ENCODE measurements around the gene ETV6.
A peak's percentile ranks its signal among the peaks of the same experiment; 100 is the strongest.

The ETV6 gene

GRCh38 chr12:11651785-11652184, 2.3 kb downstream of the ETV6 start:
- in situ Hi-C loops (cut with MboI; ENCODE audit: low sequenced_read_pairs): no loop called here
- no peaks in the 10 kb centered on the region for H3K27me3 ChIP-seq (ENCODE audit: low read depth)
- peaks cover 12% of the 10 kb centered on the region for H3K4me1 ChIP-seq
- H3K9me3 ChIP-seq: no peaks in the 10 kb centered on the region
- no peaks in the 10 kb centered on the region for H3K36me3 ChIP-seq (replicated peaks)
- peak in 1 of 2 experiments; percentile 28 for DNase-seq (ENCODE audit: low spot score in 2 of 2)
- H3K4me3 ChIP-seq: peak overlapping the region; percentile 69

GRCh38 chr12:11652351-11653040, 3.0 kb downstream of the ETV6 start:
- DNase-seq (ENCODE audit: low spot score in 2 of 2): peak in 1 of 2 experiments; percentile 18
- in situ Hi-C loops (cut with MboI; ENCODE audit: low sequenced_read_pairs): no loop called here
- Histone ChIP-seq H3K9me3 (no peaks in the 10 kb centered on the region), H3K4me3 (peak overlapping the region; percentile 69), H3K36me3 (replicated peaks) (no peaks in the 10 kb centered on the region), H3K4me1 (peaks cover 16% of the 10 kb centered on the region), H3K27me3 (ENCODE audit: low read depth) (no peaks in the 10 kb centered on the region)

GRCh38 chr12:11653215-11653753, 3.8 kb downstream of the ETV6 start:
- DNase-seq (ENCODE audit: low spot score in 2 of 2): no peak
- Histone ChIP-seq H3K9me3 (no peaks in the 10 kb centered on the region), H3K36me3 (replicated peaks) (no peaks in the 10 kb centered on the region), H3K27me3 (ENCODE audit: low read depth) (no peaks in the 10 kb centered on the region), H3K4me1 (peaks cover 20% of the 10 kb centered on the region), H3K4me3 (no peak overlapping the region)
- in situ Hi-C loops (cut with MboI; ENCODE audit: low sequenced_read_pairs): no loop called here

- Histone ChIP-seq H3K36me3 (replicated peaks) (no peaks in the 10 kb centered on the region), H3K27me3 (ENCODE audit: low read depth) (no peaks in the 10 kb centered on the region), H3K4me1 (peaks cover 17% of the 10 kb centered on the region), H3K9me3 (no peaks in the 10 kb centered on the region), H3K4me3 (no peak overlapping the region)
- in situ Hi-C loops (cut with MboI; ENCODE audit: low sequenced_read_pairs): no loop called here
- no peak for DNase-seq (ENCODE audit: low spot score in 2 of 2)
Measured at GRCh38 chr12:11654338-11654737, 4.9 kb downstream of the ETV6 start.

GRCh38 chr12:11654802-11655201, 5.3 kb downstream of the ETV6 start:
- H3K4me1 ChIP-seq: peaks cover 17% of the 10 kb centered on the region

GRCh38 chr12:11655842-11656241, 6.4 kb downstream of the ETV6 start:
- Histone ChIP-seq H3K4me1 (peaks cover 17% of the 10 kb centered on the region), H3K27me3 (ENCODE audit: low read depth) (no peaks in the 10 kb centered on the region), H3K36me3 (replicated peaks) (no peaks in the 10 kb centered on the region), H3K9me3 (no peaks in the 10 kb centered on the region), H3K4me3 (no peak overlapping the region)
- in situ Hi-C loops (cut with MboI; ENCODE audit: low sequenced_read_pairs): no loop called here
- DNase-seq (ENCODE audit: low spot score in 2 of 2): no peak

More at GRCh38 chr12:11654802-11655201, 5.3 kb downstream of the ETV6 start:
- no peak for DNase-seq (ENCODE audit: low spot score in 2 of 2)
- in situ Hi-C loops (cut with MboI; ENCODE audit: low sequenced_read_pairs): no loop called here
- Histone ChIP-seq H3K27me3 (ENCODE audit: low read depth) (no peaks in the 10 kb centered on the region), H3K9me3 (no peaks in the 10 kb centered on the region), H3K4me3 (no peak overlapping the region), H3K36me3 (replicated peaks) (no peaks in the 10 kb centered on the region)

- no peaks in the 10 kb centered on the region for H3K9me3 ChIP-seq
- in situ Hi-C loops (cut with MboI; ENCODE audit: low sequenced_read_pairs): no loop called here
- no peak overlapping the region for H3K4me3 ChIP-seq
- H3K4me1 ChIP-seq: peaks cover 17% of the 10 kb centered on the region
- H3K36me3 ChIP-seq (replicated peaks): no peaks in the 10 kb centered on the region
- H3K27me3 ChIP-seq (ENCODE audit: low read depth): no peaks in the 10 kb centered on the region
- DNase-seq (ENCODE audit: low spot score in 2 of 2): no peak
Measured at GRCh38 chr12:11656550-11656949, 7.1 kb downstream of the ETV6 start.

GRCh38 chr12:11657511-11657910, 8.0 kb downstream of the ETV6 start:
- no peak overlapping the region for H3K4me3 ChIP-seq
- H3K9me3 ChIP-seq: no peaks in the 10 kb centered on the region
- H3K4me1 ChIP-seq: peaks cover 15% of the 10 kb centered on the region
- DNase-seq (ENCODE audit: low spot score in 2 of 2): no peak
- H3K36me3 ChIP-seq (replicated peaks): no peaks in the 10 kb centered on the region
- no peaks in the 10 kb centered on the region for H3K27me3 ChIP-seq (ENCODE audit: low read depth)
- in situ Hi-C loops (cut with MboI; ENCODE audit: low sequenced_read_pairs): no loop called here

- Histone ChIP-seq H3K27me3 (ENCODE audit: low read depth) (no peaks in the 10 kb centered on the region), H3K4me3 (no peak overlapping the region), H3K36me3 (replicated peaks) (no peaks in the 10 kb centered on the region), H3K9me3 (no peaks in the 10 kb centered on the region), H3K4me1 (peaks cover 9% of the 10 kb centered on the region; the same call in 1 of the 2 replicates)
- peak in 1 of 2 experiments; percentile 41 for DNase-seq (ENCODE audit: low spot score in 2 of 2)
- in situ Hi-C loops (cut with MboI; ENCODE audit: low sequenced_read_pairs): no loop called here
Measured at GRCh38 chr12:11658791-11659190, 9.3 kb downstream of the ETV6 start.

- Histone ChIP-seq H3K27me3 (ENCODE audit: low read depth) (no peaks in the 10 kb centered on the region), H3K4me3 (no peak overlapping the region), H3K36me3 (replicated peaks) (no peaks in the 10 kb centered on the region), H3K9me3 (no peaks in the 10 kb centered on the region), H3K4me1 (peaks cover 9% of the 10 kb centered on the region; the same call in 1 of the 2 replicates)
- DNase-seq (ENCODE audit: low spot score in 2 of 2): no peak
- in situ Hi-C loops (cut with MboI; ENCODE audit: low sequenced_read_pairs): no loop called here
Measured at GRCh38 chr12:11660624-11661023, 11.2 kb downstream of the ETV6 start.

- Histone ChIP-seq H3K4me1 (peaks cover 9% of the 10 kb centered on the region; the same call in 1 of the 2 replicates), H3K4me3 (no peak overlapping the region), H3K27me3 (ENCODE audit: low read depth) (no peaks in the 10 kb centered on the region), H3K36me3 (replicated peaks) (no peaks in the 10 kb centered on the region), H3K9me3 (no peaks in the 10 kb centered on the region)
- in situ Hi-C loops (cut with MboI; ENCODE audit: low sequenced_read_pairs): no loop called here
- no peak for DNase-seq (ENCODE audit: low spot score in 2 of 2)
Measured at GRCh38 chr12:11661491-11662089, 12.1 kb downstream of the ETV6 start.

- in situ Hi-C loops (cut with MboI; ENCODE audit: low sequenced_read_pairs): no loop called here
- no peaks in the 10 kb centered on the region for H3K9me3 ChIP-seq
- H3K4me1 ChIP-seq: peaks cover 6% of the 10 kb centered on the region; the same call in 1 of the 2 replicates
- H3K36me3 ChIP-seq (replicated peaks): no peaks in the 10 kb centered on the region
- H3K4me3 ChIP-seq: no peak overlapping the region
- no peak for DNase-seq (ENCODE audit: low spot score in 2 of 2)
- no peaks in the 10 kb centered on the region for H3K27me3 ChIP-seq (ENCODE audit: low read depth)
Measured at GRCh38 chr12:11662369-11662768, 12.9 kb downstream of the ETV6 start.

GRCh38 chr12:11663130-11663529, 13.7 kb downstream of the ETV6 start:
- Histone ChIP-seq H3K4me1 (no peaks in the 10 kb centered on the region; the same call in 1 of the 2 replicates), H3K27me3 (ENCODE audit: low read depth) (no peaks in the 10 kb centered on the region), H3K36me3 (replicated peaks) (no peaks in the 10 kb centered on the region), H3K9me3 (no peaks in the 10 kb centered on the region), H3K4me3 (no peak overlapping the region)
- in situ Hi-C loops (cut with MboI; ENCODE audit: low sequenced_read_pairs): no loop called here
- DNase-seq (ENCODE audit: low spot score in 2 of 2): no peak

- Histone ChIP-seq H3K4me1 (no peaks in the 10 kb centered on the region), H3K27me3 (ENCODE audit: low read depth) (no peaks in the 10 kb centered on the region), H3K4me3 (no peak overlapping the region), H3K9me3 (no peaks in the 10 kb centered on the region), H3K36me3 (replicated peaks) (no peaks in the 10 kb centered on the region)
- in situ Hi-C loops (cut with MboI; ENCODE audit: low sequenced_read_pairs): no loop called here
- DNase-seq (ENCODE audit: low spot score in 2 of 2): no peak
Measured at GRCh38 chr12:11664101-11664500, 14.6 kb downstream of the ETV6 start.

Data from HAP-1 (cell line).